Fibroblast of skin of left quadriceps (primary cell): Measurements from ENCODE around the gene CACNA1A.
A peak's percentile ranks its signal among the peaks of the same experiment; 100 is the strongest.
"Not testable (repeated sequence)": the region's sequence is repeated elsewhere in the genome, so short reads cannot be mapped to it uniquely, and the experiment has no call there.

ENCODE experiments used
- DNase-seq, 2 experiments: peaks; one replicate each; pipeline ENCODE4 v3.0.0-alpha.2; 2013; ENCODE audit warnings: low read depth in 2 of 2

CACNA1A gene

GRCh38 chr19:13277104-13277809 lies 229.0 kb downstream of the CACNA1A start:
- DNase-seq: peak; percentile 56

GRCh38 chr19:13275016-13275722 lies 231.1 kb downstream of the CACNA1A start:
- no peak for DNase-seq

GRCh38 chr19:13270514-13271105 lies 235.7 kb downstream of the CACNA1A start:
- DNase-seq: no peak

GRCh38 chr19:13269348-13269747 lies 236.9 kb downstream of the CACNA1A start:
- no peak for DNase-seq

- no peak for DNase-seq
These were observed 238.4 kb downstream of the CACNA1A start for GRCh38 chr19:13267889-13268288.

- no peak for DNase-seq
These were observed 239.1 kb downstream of the CACNA1A start for GRCh38 chr19:13267131-13267530.

- peak; percentile 34 to 36 for DNase-seq
These were observed 243.8 kb downstream of the CACNA1A start for GRCh38 chr19:13262450-13262849.

GRCh38 chr19:13260883-13261653 lies 245.2 kb downstream of the CACNA1A start:
- peak; percentile 29 to 31 for DNase-seq

GRCh38 chr19:13256918-13257317 lies 249.4 kb downstream of the CACNA1A start:
- no peak for DNase-seq

- DNase-seq: not testable (repeated sequence)
These were observed 249.9 kb downstream of the CACNA1A start for GRCh38 chr19:13256398-13256797.

GRCh38 chr19:13255719-13256059 lies 250.6 kb downstream of the CACNA1A start:
- DNase-seq: no peak

GRCh38 chr19:13255041-13255718 lies 251.1 kb downstream of the CACNA1A start:
- DNase-seq: no peak

GRCh38 chr19:13252569-13253335 lies 253.5 kb downstream of the CACNA1A start:
- DNase-seq: no peak

- no peak for DNase-seq
These were observed 261.4 kb downstream of the CACNA1A start for GRCh38 chr19:13244920-13245319.

GRCh38 chr19:13241231-13242104 lies 264.8 kb downstream of the CACNA1A start:
- no peak for DNase-seq

- no peak for DNase-seq
These were observed 265.8 kb downstream of the CACNA1A start for GRCh38 chr19:13240312-13241022.

GRCh38 chr19:13238891-13239534 lies 267.3 kb downstream of the CACNA1A start:
- no peak for DNase-seq

- no peak for DNase-seq
These were observed 271.8 kb downstream of the CACNA1A start for GRCh38 chr19:13234518-13234917.

- no peak for DNase-seq
These were observed 274.6 kb downstream of the CACNA1A start for GRCh38 chr19:13231663-13232062.
